Measurements from ENCODE around the gene C1orf167.

GRCh38 chr1:11733306-11733705 lies 28.7 kb upstream of the C1orf167 start:
- TF ChIP-seq, protein P1, sequence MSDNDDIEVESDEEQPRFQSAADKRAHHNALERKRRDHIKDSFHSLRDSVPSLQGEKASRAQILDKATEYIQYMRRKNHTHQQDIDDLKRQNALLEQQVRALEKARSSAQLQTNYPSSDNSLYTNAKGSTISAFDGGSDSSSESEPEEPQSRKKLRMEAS (IDR thresholded peaks at IDR 0.05): no peak
- TF ChIP-seq, protein P2, sequence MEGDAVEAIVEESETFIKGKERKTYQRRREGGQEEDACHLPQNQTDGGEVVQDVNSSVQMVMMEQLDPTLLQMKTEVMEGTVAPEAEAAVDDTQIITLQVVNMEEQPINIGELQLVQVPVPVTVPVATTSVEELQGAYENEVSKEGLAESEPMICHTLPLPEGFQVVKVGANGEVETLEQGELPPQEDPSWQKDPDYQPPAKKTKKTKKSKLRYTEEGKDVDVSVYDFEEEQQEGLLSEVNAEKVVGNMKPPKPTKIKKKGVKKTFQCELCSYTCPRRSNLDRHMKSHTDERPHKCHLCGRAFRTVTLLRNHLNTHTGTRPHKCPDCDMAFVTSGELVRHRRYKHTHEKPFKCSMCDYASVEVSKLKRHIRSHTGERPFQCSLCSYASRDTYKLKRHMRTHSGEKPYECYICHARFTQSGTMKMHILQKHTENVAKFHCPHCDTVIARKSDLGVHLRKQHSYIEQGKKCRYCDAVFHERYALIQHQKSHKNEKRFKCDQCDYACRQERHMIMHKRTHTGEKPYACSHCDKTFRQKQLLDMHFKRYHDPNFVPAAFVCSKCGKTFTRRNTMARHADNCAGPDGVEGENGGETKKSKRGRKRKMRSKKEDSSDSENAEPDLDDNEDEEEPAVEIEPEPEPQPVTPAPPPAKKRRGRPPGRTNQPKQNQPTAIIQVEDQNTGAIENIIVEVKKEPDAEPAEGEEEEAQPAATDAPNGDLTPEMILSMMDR (IDR thresholded peaks at IDR 0.05; ENCODE audit: low read depth, low read length, missing input control): no peak
- TF ChIP-seq YY1 (IDR thresholded peaks at IDR 0.05) (no peak), EGR1 (IDR thresholded peaks at IDR 0.05; ENCODE audit: low read depth in 2 of 2) (no peak), ZBTB33 (IDR thresholded peaks at IDR 0.05) (no peak), SP1 (IDR thresholded peaks at IDR 0.05) (no peak), TAF1 (conservative IDR thresholded peaks at IDR 0.05) (no peak)
